Fibroblast of lung (primary cell): ENCODE data around the gene GRIN2A. TPM values are rescaled to one million over a fixed set of nuclear protein-coding genes. Genes with fewer than 3 reads are reported as not detected.

Source experiments
- DNase-seq, 2 donors: peaks; one replicate each; pipeline versions ENCODE4 v3.0.0 to v3.0.0-alpha.2; 2010; ENCODE audit warnings: low read depth in 2 of 2
- H2AFZ ChIP-seq: 2 replicates; pipeline ENCODE4 v1.5.1; 2012; ENCODE audit warnings: low read length, control low read depth, inconsistent platforms
- H3K27ac ChIP-seq: 2 replicates; pipeline ENCODE4 v1.5.1; 2011; ENCODE audit warnings: low read length, control low read depth; ENCODE audit not compliant: insufficient read depth
- H3K27me3 ChIP-seq: 2 replicates; pipeline ENCODE4 v1.5.1; 2011; ENCODE audit warnings: mild to moderate bottlenecking, low read length; ENCODE audit not compliant: control insufficient read depth, insufficient read depth
- H3K36me3 ChIP-seq: 2 replicates; pipeline ENCODE4 v1.5.1; 2011; ENCODE audit warnings: low read length; ENCODE audit not compliant: control insufficient read depth, insufficient read depth
- H3K4me1 ChIP-seq: 2 replicates; pipeline ENCODE4 v1.5.1; 2011; ENCODE audit warnings: low read length; ENCODE audit not compliant: control insufficient read depth, insufficient read depth; ENCODE audit errors: extremely low read depth
- H3K4me2 ChIP-seq: 2 replicates; pipeline ENCODE4 v1.5.1; 2011; ENCODE audit warnings: low read length, control low read depth; ENCODE audit not compliant: insufficient read depth; ENCODE audit errors: extremely low read depth
- H3K4me3 ChIP-seq, 4 experiments: fragments of 200-600 bp in 1 of 4; sonication (generic) in 1 of 4; replicated peaks in 1 of 4; 2 replicates each; pipeline ENCODE4 v1.5.1; 2011 to 2016; ENCODE audit warnings: low read length in 4 of 4, low read depth in 3 of 4, mild to moderate bottlenecking in 3 of 4, control low read depth in 2 of 4, inconsistent platforms in 1 of 4, mixed read lengths in 1 of 4; ENCODE audit not compliant: insufficient read depth in 1 of 4; ENCODE audit errors: control extremely low read depth in 1 of 4
- H3K79me2 ChIP-seq: 2 replicates; pipeline ENCODE4 v1.5.1; 2012; ENCODE audit warnings: mild to moderate bottlenecking, low read length, inconsistent platforms; ENCODE audit not compliant: control insufficient read depth, insufficient read depth
- H3K9ac ChIP-seq: 2 replicates; pipeline ENCODE4 v1.5.1; 2011; ENCODE audit warnings: mild to moderate bottlenecking, low read length, control low read depth; ENCODE audit not compliant: insufficient read depth
- H3K9me3 ChIP-seq: 2 replicates; pipeline ENCODE4 v1.5.1; 2012; ENCODE audit warnings: low read depth, low read length; ENCODE audit not compliant: control insufficient read depth, insufficient read depth
- H4K20me1 ChIP-seq: 2 replicates; pipeline ENCODE4 v1.5.1; 2011; ENCODE audit warnings: low read length; ENCODE audit not compliant: control insufficient read depth, insufficient read depth; ENCODE audit errors: extremely low read depth
- CTCF ChIP-seq, 2 donors: IDR thresholded peaks in 1 of 2; conservative IDR thresholded peaks in 1 of 2; 1 replicate in 1 of 2; 2 replicates in 1 of 2; pipeline ENCODE4 v1.5.1; 2011 to 2012; ENCODE audit warnings: low read length in 2 of 2, control low read depth in 1 of 2, inconsistent platforms in 1 of 2, low read depth in 1 of 2, mild to moderate bottlenecking in 1 of 2
- EZH2 ChIP-seq: IDR thresholded peaks from 2 replicates; pipeline ENCODE4 v1.5.1; 2012; ENCODE audit warnings: low read length, control low read depth, mild to moderate bottlenecking; ENCODE audit errors: missing control alignments
- polyA plus RNA-seq, 2 donors: library from polyadenylated mRNA; depleted of rRNA in 1 of 2; stranded (reverse) in 1 of 2; unstranded in 1 of 2; fragments of >200 nt; gene quantifications; 2 replicates each; pipeline ENCODE4 v1.2.1, GENCODE V29; 2011 to 2012; ENCODE audit warnings: missing spikeins in 1 of 2
- total RNA-seq: library from RNA; depleted of rRNA; stranded (reverse); fragments of >200 nt; gene quantifications from 2 replicates; pipeline ENCODE4 v1.2.1, GENCODE V29; 2014

Gene GRIN2A
- total and polyA plus RNA-seq, 2 donors (not counting 1 experiment from before 2014, with no cell fraction given): 0.15 to 0.33 TPM

DNA sequence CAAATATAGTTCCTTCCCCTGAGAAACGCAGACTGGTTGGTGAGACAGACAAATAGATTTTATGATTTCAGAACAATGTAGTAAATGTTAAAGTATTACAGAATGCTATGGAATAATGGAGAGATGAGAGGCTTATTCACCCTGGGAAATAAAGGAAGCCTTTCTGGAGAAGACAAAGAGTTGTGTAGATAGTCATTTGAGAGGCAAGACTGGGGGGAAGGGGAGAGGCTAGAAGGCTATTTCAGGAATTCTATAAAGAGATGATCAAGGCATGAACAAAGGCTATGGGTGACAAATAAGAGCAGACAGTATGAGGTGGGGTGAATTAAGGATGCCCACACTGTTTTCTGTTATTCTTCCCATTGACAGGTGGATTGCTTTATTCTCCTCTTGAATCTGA, 211.4 kb downstream of the GRIN2A start:
- Histone ChIP-seq H4K20me1 (no peaks in the 10 kb centered on the region), H3K9ac (no peak overlapping the region), H3K79me2 (no peaks in the 10 kb centered on the region), H2AFZ (no peak overlapping the region), H3K4me2 (no peak overlapping the region), H3K27me3 (no peaks in the 10 kb centered on the region), H3K27ac (no peak overlapping the region), H3K4me3 (no peak overlapping the region), H3K36me3 (no peaks in the 10 kb centered on the region), H3K4me1 (no peaks in the 10 kb centered on the region), H3K9me3 (no peaks in the 10 kb centered on the region)
- TF ChIP-seq EZH2 (no peak), CTCF (conservative IDR thresholded peaks at IDR 0.05 in 1 of 2, IDR thresholded peaks at IDR 0.05 in 1 of 2; ENCODE audit: low read depth in 1 of 2, low read length in 2 of 2) (no peak)
- no peak for DNase-seq

DNA sequence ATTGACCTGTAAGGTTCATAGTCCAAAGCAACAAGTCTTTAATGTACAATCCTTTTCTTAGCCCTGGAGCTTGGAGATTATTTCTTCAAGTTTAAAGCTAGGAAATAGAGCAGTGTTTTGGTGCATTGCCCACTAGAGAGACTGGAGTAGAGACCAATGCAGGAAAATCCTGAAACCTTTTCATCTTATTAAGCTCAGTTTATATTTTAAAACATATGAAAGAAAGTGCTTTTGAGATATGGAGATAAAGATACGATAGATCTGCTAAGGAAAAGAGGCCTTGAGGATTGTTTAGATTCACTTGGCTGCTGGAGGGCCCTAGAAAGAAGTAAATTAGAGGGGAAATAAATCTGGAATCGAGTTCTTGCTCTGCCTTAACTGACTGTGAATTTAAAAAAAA, 212.0 kb downstream of the GRIN2A start:
- no peak for DNase-seq
- no peak overlapping the region for H3K9ac ChIP-seq
- H3K79me2 ChIP-seq: no peaks in the 10 kb centered on the region
- no peaks in the 10 kb centered on the region for H3K4me1 ChIP-seq
- no peaks in the 10 kb centered on the region for H3K36me3 ChIP-seq
- no peaks in the 10 kb centered on the region for H3K27me3 ChIP-seq
- H3K9me3 ChIP-seq: no peaks in the 10 kb centered on the region
- no peaks in the 10 kb centered on the region for H4K20me1 ChIP-seq
- H3K27ac ChIP-seq: no peak overlapping the region
- no peak overlapping the region for H3K4me2 ChIP-seq
- no peak overlapping the region for H3K4me3 ChIP-seq
- H2AFZ ChIP-seq: no peak overlapping the region
- TF ChIP-seq CTCF (conservative IDR thresholded peaks at IDR 0.05 in 1 of 2, IDR thresholded peaks at IDR 0.05 in 1 of 2; ENCODE audit: low read depth in 1 of 2, low read length in 2 of 2): no peak

DNA sequence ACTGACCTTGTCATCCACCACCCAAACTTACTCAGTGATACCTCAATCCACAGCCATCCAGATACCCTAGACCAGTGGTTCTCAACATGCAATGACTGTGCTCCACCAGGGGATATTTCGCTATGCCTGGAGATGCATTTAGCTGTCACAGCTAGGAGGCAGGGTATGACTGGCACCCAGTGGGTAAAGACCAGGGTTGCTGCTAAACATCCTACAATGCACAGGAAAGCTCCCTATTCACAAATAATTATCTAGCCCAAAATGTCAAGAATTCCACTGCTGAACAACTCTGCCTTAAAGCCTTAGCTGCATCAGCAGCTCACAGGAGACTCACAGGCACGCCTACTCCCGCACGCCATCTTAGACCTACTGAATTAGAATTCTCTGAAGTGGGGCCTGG, 212.6 kb downstream of the GRIN2A start:
- Histone ChIP-seq H3K4me2 (no peak overlapping the region), H3K79me2 (no peaks in the 10 kb centered on the region), H3K9ac (no peak overlapping the region), H3K4me3 (no peak overlapping the region), H3K27me3 (no peaks in the 10 kb centered on the region), H3K36me3 (no peaks in the 10 kb centered on the region), H3K27ac (no peak overlapping the region), H3K4me1 (no peaks in the 10 kb centered on the region), H3K9me3 (no peaks in the 10 kb centered on the region), H4K20me1 (no peaks in the 10 kb centered on the region), H2AFZ (no peak overlapping the region)
- no peak for DNase-seq
- TF ChIP-seq CTCF (conservative IDR thresholded peaks at IDR 0.05 in 1 of 2, IDR thresholded peaks at IDR 0.05 in 1 of 2; ENCODE audit: low read depth in 1 of 2, low read length in 2 of 2) (no peak), EZH2 (no peak)
